ENCODE results near the gene TCOF1. TPM values are rescaled to one million over a fixed set of nuclear protein-coding genes. Genes with fewer than 3 reads are reported as not detected.

Gene TCOF1
- total and polyA plus RNA-seq, 8 donors, result 21.8 to 42.6 (median 31.1) TPM

DNA sequence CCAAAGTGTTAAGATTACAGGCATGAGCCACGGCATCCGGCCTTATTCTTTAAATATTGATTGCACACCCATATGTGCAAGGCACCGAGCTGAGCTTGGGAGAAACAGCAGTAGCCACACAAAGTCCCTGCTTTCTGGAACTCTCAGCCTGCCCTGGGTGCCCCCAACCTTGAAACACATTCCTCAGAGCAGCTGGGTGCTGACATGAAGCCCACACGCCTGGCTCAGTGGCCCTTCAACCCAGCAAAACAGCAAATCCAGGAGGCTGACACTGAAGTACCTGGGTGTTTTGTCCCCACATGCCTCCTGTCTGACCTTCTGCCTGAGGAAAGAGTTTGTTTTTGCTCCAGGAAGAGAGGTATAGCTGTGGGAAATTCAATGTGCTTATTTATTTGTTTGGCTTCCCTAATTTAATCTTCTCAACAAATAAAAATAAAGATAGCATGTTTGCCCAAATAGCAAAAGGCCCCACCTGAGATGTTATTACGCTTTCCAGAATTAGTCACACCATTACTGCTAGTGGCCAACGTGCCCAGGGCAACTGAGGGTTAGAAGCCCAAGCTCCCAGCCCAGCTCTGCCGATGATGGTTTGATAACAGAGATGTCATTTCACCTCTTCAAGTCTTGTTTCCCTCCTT is 13.4 kb upstream of the TCOF1 start:
- H3K4me3 ChIP-seq, result no peak overlapping the region
- TF ChIP-seq, protein P1, sequence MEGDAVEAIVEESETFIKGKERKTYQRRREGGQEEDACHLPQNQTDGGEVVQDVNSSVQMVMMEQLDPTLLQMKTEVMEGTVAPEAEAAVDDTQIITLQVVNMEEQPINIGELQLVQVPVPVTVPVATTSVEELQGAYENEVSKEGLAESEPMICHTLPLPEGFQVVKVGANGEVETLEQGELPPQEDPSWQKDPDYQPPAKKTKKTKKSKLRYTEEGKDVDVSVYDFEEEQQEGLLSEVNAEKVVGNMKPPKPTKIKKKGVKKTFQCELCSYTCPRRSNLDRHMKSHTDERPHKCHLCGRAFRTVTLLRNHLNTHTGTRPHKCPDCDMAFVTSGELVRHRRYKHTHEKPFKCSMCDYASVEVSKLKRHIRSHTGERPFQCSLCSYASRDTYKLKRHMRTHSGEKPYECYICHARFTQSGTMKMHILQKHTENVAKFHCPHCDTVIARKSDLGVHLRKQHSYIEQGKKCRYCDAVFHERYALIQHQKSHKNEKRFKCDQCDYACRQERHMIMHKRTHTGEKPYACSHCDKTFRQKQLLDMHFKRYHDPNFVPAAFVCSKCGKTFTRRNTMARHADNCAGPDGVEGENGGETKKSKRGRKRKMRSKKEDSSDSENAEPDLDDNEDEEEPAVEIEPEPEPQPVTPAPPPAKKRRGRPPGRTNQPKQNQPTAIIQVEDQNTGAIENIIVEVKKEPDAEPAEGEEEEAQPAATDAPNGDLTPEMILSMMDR (IDR thresholded peaks at IDR 0.05), result no peak
- no peaks in the 10 kb centered on the region for H3K9me3 ChIP-seq
- no peaks in the 10 kb centered on the region for H3K36me3 ChIP-seq
- no peaks in the 10 kb centered on the region for H3K4me1 ChIP-seq
- no peak for DNase-seq
- H3K27me3 ChIP-seq, result no peaks in the 10 kb centered on the region
- intact Hi-C loops (cut with DNase I), result no loop called here
- ATAC-seq, result no peak
- H3K27ac ChIP-seq, result no peak overlapping the region

DNA sequence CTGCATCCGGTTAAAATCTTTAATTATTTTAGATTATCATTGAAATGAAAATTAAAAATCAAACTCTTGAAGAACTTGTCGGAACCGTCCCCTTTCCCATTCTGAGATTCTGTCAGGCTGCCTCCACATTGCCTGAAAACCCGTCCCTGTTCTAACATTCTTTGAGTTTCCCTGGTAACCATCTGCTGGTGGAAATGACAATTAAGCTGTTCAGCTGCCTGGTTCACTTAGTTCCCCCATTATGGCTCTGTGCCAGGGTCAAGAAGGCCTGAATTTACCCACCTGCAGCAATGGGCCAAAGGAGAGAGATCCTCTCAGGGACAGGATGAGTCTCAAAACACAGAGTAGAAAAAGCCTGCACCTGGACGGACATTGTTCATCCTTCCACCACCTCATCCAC is 11.8 kb upstream of the TCOF1 start:
- Histone ChIP-seq H3K4me1 (peaks cover 0 to 4% of the 10 kb centered on the region in 2 donors), H3K9me3 (no peaks in the 10 kb centered on the region), H3K27me3 (no peaks in the 10 kb centered on the region), H3K27ac (no peak overlapping the region), H3K4me3 (no peak overlapping the region), H3K36me3 (no peaks in the 10 kb centered on the region)
- ATAC-seq, result no peak
- TF ChIP-seq, protein P1 (IDR thresholded peaks at IDR 0.05), result no peak
- no peak for DNase-seq
- intact Hi-C loops (cut with DNase I), result no loop called here

DNA sequence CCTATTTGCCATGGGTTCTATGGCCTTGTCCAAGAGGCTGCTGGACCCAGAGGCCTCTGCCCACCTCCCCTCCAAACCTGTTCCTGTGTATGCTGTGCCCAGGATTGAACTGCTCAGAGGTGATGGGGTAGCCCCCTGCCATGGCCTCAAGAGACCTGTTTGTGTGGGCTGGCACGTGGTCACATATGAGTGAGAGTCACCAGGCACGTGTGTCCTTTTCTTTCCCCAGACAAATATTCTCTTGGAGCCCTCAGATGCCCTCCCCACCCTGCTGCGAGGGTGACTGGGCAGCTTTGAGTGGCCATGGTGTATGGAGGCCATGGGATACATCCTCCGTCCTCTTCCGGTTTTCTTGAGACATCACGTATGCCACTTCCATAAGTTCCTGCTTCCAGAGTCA is 10.9 kb upstream of the TCOF1 start:
- no peak for ATAC-seq

DNA sequence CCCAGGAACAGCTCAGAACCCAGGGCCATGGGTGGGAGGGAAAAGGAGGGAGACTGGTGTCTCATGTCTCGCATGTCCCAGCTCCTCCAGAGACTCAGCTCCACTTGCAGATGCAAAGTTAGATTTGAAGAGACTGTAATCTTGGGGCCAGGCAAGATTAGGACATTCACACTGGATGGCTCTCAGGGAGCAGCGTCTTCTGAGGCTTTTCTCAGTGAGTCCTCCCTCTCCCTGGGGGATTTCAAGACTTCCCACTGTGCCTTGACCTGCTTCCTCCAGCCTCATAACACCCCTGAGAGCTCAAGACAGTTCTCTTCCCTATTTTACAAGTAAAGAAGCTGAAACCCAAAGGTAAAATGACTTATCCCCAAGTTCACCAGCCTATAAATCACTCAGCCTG is 10.5 kb upstream of the TCOF1 start:
- no peak overlapping the region for H3K27ac ChIP-seq
- H3K4me3 ChIP-seq, result no peak overlapping the region
- intact Hi-C loops (cut with DNase I), result no loop called here
- no peaks in the 10 kb centered on the region for H3K36me3 ChIP-seq
- TF ChIP-seq, protein P1 (IDR thresholded peaks at IDR 0.05), result no peak
- ATAC-seq, result no peak
- no peaks in the 10 kb centered on the region for H3K27me3 ChIP-seq
- DNase-seq, result no peak
- H3K9me3 ChIP-seq, result no peaks in the 10 kb centered on the region
- H3K4me1 ChIP-seq, result peaks cover 0 to 10% of the 10 kb centered on the region in 2 donors

More for the DNA sequence above, 10.9 kb upstream of the TCOF1 start:
- Histone ChIP-seq H3K9me3 (no peaks in the 10 kb centered on the region), H3K27ac (no peak overlapping the region), H3K36me3 (no peaks in the 10 kb centered on the region), H3K27me3 (no peaks in the 10 kb centered on the region), H3K4me3 (no peak overlapping the region), H3K4me1 (peaks cover 0 to 9% of the 10 kb centered on the region in 2 donors)
- TF ChIP-seq, protein P1 (IDR thresholded peaks at IDR 0.05), result no peak
- intact Hi-C loops (cut with DNase I), result no loop called here
- no peak for DNase-seq

DNA sequence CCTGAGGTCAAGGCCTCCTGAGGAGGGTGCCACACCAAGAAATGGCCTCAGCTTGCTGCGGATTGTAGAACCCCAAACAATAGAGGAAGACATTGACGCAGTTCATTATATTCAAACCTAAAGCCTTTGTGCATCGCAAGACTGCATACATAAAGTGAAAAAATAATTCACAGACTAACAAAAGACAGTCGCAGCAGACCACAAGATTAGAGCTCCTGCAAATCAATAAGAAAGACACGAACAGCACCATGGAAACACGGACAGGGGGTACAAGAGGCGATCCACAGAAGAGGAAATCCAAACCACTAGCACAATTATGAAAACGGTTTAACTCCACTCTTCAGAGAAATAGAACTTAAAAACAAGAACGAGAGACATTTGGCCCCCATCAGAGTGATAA is 10.0 kb upstream of the TCOF1 start:
- Histone ChIP-seq H3K4me1 (peaks cover 0 to 15% of the 10 kb centered on the region in 2 donors), H3K27me3 (no peaks in the 10 kb centered on the region), H3K36me3 (no peaks in the 10 kb centered on the region), H3K4me3 (no peak overlapping the region), H3K9me3 (no peaks in the 10 kb centered on the region), H3K27ac (no peak overlapping the region)
- no peak for ATAC-seq
- TF ChIP-seq, protein P1 (IDR thresholded peaks at IDR 0.05), result no peak
- intact Hi-C loops (cut with DNase I), result no loop called here
- DNase-seq, result no peak
